Measurements from ENCODE around the gene PPFIA2. TPM values are rescaled to one million over a fixed set of nuclear protein-coding genes. Genes with fewer than 3 reads are reported as not detected.

Gene PPFIA2
- total RNA-seq, 4 donors from 2014 or later = 0.37 to 8.9 (median 0.55) TPM; not detected in 1

DNA sequence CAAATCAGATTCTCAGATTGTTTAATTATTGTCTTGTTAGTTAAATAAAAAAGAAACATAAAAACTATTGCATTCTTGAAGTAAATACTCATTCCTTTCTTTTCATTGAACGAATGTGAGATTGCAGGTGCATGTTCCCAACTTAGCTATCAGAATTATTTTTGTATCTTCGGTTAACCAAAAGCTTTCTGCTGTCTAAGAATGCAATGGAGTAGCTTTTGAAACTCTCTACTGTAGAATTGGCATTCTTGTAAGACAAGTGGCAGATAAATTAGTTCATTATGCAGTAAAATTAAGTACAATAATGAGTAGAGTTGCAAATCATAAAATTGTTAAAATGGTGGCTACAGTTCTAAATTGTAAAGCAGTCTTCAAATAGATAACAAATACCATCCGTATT is 383.2 kb downstream of the PPFIA2 start:
- Histone ChIP-seq H3K27ac (no peak overlapping the region), H3K4me1 (no peaks in the 10 kb centered on the region), H3K4me3 (no peak overlapping the region), H3K27me3 (no peaks in the 10 kb centered on the region), H3K9me3 (no peaks in the 10 kb centered on the region), H3K36me3 (no peaks in the 10 kb centered on the region)
- in situ Hi-C loops (cut with MboI; ENCODE audit: low pct_ligation_motif_present in 1 of 4, low pct_unique_long_range_greater_than_20kb in 1 of 4, low sequenced_read_pairs in 3 of 4) = no loop called here
- no peak for DNase-seq
- WGBS, 2 donors (ENCODE audit: low coverage in 1 of 2) = 64 to 79% methylated on average over 3 of the region's 3 CpGs
- intact Hi-C loops (cut with DNase I; ENCODE audit: low total_unique reads) = no loop called here
- no peak for TF ChIP-seq POLR2AphosphoS5 (IDR thresholded peaks at IDR 0.05)
- no peak for TF ChIP-seq EP300 (IDR thresholded peaks at IDR 0.05; ENCODE audit: low read depth)
- no peak for TF ChIP-seq POLR2A (IDR thresholded peaks at IDR 0.05)
- TF ChIP-seq, protein P1, sequence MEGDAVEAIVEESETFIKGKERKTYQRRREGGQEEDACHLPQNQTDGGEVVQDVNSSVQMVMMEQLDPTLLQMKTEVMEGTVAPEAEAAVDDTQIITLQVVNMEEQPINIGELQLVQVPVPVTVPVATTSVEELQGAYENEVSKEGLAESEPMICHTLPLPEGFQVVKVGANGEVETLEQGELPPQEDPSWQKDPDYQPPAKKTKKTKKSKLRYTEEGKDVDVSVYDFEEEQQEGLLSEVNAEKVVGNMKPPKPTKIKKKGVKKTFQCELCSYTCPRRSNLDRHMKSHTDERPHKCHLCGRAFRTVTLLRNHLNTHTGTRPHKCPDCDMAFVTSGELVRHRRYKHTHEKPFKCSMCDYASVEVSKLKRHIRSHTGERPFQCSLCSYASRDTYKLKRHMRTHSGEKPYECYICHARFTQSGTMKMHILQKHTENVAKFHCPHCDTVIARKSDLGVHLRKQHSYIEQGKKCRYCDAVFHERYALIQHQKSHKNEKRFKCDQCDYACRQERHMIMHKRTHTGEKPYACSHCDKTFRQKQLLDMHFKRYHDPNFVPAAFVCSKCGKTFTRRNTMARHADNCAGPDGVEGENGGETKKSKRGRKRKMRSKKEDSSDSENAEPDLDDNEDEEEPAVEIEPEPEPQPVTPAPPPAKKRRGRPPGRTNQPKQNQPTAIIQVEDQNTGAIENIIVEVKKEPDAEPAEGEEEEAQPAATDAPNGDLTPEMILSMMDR (IDR thresholded peaks at IDR 0.05) = no peak

DNA sequence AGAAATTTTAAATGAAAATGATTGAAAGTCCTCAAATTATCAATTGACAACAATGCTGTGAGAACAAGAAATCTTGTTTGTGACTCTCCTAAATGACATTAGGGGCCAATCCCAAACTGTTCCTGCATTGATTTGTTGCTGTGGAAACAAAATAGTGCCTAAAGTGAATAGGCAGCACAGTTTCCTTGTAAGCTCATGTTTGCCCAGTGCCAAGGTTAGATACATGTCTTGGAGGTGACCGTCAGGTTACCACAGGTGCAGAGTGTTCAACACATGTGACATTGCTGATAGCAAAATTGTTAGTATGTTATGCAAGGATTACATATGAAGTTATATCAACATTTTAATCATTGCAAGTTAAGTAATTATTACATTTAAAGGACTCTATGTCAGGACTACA is 388.7 kb downstream of the PPFIA2 start:
- Histone ChIP-seq H3K27ac (no peak overlapping the region), H3K27me3 (no peaks in the 10 kb centered on the region), H3K4me3 (no peak overlapping the region), H3K36me3 (no peaks in the 10 kb centered on the region), H3K4me1 (no peaks in the 10 kb centered on the region), H3K9me3 (no peaks in the 10 kb centered on the region)
- 54 to 67% methylated on average over 1 of the region's 1 CpG for WGBS, 2 donors (ENCODE audit: low coverage in 1 of 2)
- TF ChIP-seq EP300 (IDR thresholded peaks at IDR 0.05; ENCODE audit: low read depth) (no peak), POLR2A (IDR thresholded peaks at IDR 0.05) (no peak)
- TF ChIP-seq, protein P1 (IDR thresholded peaks at IDR 0.05) = no peak
- in situ Hi-C loops (cut with MboI; ENCODE audit: low pct_ligation_motif_present in 1 of 4, low pct_unique_long_range_greater_than_20kb in 1 of 4, low sequenced_read_pairs in 3 of 4) (no loop called here), intact Hi-C loops (cut with DNase I; ENCODE audit: low total_unique reads) (no loop called here)
- no peak for DNase-seq

DNA sequence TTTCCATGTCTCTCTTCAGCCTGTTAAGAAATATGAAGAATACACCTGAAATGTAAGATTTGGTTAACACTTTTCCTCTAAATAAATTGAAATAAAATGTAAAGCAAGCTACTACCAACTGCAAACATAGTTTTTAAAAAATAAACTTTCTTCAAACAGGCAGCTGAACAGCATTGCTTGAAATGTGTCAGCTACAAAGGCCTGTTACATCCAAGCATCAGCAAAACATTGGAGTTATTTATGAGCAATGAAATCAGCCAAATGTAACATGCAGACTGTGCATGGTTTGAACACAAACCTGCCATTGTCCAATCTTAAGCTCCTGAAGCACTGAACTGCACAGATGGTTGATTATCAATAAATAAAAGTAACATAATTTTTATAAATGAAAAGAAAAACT is 390.0 kb downstream of the PPFIA2 start:
- H3K27ac ChIP-seq = no peak overlapping the region
- no peak for DNase-seq
- H3K9me3 ChIP-seq = no peaks in the 10 kb centered on the region
- intact Hi-C loops (cut with DNase I; ENCODE audit: low total_unique reads) (no loop called here), in situ Hi-C loops (cut with MboI; ENCODE audit: low pct_ligation_motif_present in 1 of 4, low pct_unique_long_range_greater_than_20kb in 1 of 4, low sequenced_read_pairs in 3 of 4) (no loop called here)
- no peaks in the 10 kb centered on the region for H3K27me3 ChIP-seq
- TF ChIP-seq EP300 (IDR thresholded peaks at IDR 0.05; ENCODE audit: low read depth) (no peak), POLR2AphosphoS5 (IDR thresholded peaks at IDR 0.05) (no peak), POLR2A (IDR thresholded peaks at IDR 0.05) (no peak)
- TF ChIP-seq, protein P1 (IDR thresholded peaks at IDR 0.05) = no peak
- H3K36me3 ChIP-seq = no peaks in the 10 kb centered on the region
- H3K4me1 ChIP-seq = no peaks in the 10 kb centered on the region
- no peak overlapping the region for H3K4me3 ChIP-seq

DNA sequence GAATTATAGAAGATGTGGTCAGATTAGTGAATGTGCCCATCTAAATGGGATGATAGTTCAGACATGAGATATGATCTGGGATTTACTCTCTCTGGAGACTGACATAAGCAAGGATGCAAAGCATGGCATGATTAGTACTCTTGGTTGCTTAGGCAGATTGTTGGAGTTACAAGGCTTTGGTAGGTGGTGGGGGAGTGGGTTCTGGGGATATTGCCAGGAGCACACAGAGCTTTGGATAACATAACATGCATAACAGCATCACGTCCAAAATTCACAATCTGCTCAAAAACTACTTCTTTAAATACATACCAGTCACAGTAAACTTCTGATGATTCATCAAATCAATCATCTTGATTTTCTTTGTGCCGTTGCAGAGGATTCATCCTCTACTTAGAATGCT is 393.9 kb downstream of the PPFIA2 start:
- in situ Hi-C loops (cut with MboI; ENCODE audit: low pct_ligation_motif_present in 1 of 4, low pct_unique_long_range_greater_than_20kb in 1 of 4, low sequenced_read_pairs in 3 of 4) = no loop called here
- DNase-seq = no peak
- Histone ChIP-seq H3K9me3 (no peaks in the 10 kb centered on the region), H3K36me3 (no peaks in the 10 kb centered on the region), H3K4me3 (no peak overlapping the region), H3K4me1 (no peaks in the 10 kb centered on the region), H3K27ac (no peak overlapping the region), H3K27me3 (no peaks in the 10 kb centered on the region)
- 47 to 59% methylated on average over 2 of the region's 2 CpGs for WGBS, 2 donors (ENCODE audit: low coverage in 1 of 2)
- intact Hi-C loops (cut with DNase I; ENCODE audit: low total_unique reads) = no loop called here
- TF ChIP-seq, protein P1 (IDR thresholded peaks at IDR 0.05) = no peak
- TF ChIP-seq POLR2AphosphoS5 (IDR thresholded peaks at IDR 0.05) = no peak
- TF ChIP-seq EP300 (IDR thresholded peaks at IDR 0.05; ENCODE audit: low read depth) = no peak
- TF ChIP-seq POLR2A (IDR thresholded peaks at IDR 0.05) = no peak
